Fibroblast of skin of scalp (primary cell): ENCODE results near the gene PFKL.
"Not testable (repeated sequence)": the region's sequence is repeated elsewhere in the genome, so short reads cannot be mapped to it uniquely, and the experiment has no call there.

Experiments
- DNase-seq: peaks from one replicate; pipeline ENCODE4 v3.0.0-alpha.2; 2013

The PFKL gene

GRCh38 chr21:44347911-44348451 is 48.1 kb downstream of the PFKL start:
- DNase-seq: no peak

GRCh38 chr21:44348861-44349260 is 49.0 kb downstream of the PFKL start:
- DNase-seq: no peak

- no peak for DNase-seq
Observed at GRCh38 chr21:44349416-44349846, 49.6 kb downstream of the PFKL start.

GRCh38 chr21:44349847-44350772 is 50.3 kb downstream of the PFKL start:
- no peak for DNase-seq

- DNase-seq: no peak
Observed at GRCh38 chr21:44350773-44351481, 51.1 kb downstream of the PFKL start.

GRCh38 chr21:44351535-44352252 is 51.8 kb downstream of the PFKL start:
- DNase-seq: no peak

GRCh38 chr21:44352253-44352860 is 52.5 kb downstream of the PFKL start:
- no peak for DNase-seq

- DNase-seq: no peak
Observed at GRCh38 chr21:44353191-44353970, 53.5 kb downstream of the PFKL start, which contains the start of gene TRPM2. TSS of gene TRPM2 (plus strand) at chr21:44353621. CDS start at chr21:44353701, 80 bp downstream.

GRCh38 chr21:44354001-44354405 is 54.1 kb downstream of the PFKL start:
- DNase-seq: no peak

- no peak for DNase-seq
Observed at GRCh38 chr21:44354775-44355771, 55.2 kb downstream of the PFKL start.

GRCh38 chr21:44356160-44356559 is 56.3 kb downstream of the PFKL start:
- no peak for DNase-seq

GRCh38 chr21:44356636-44357035 is 56.8 kb downstream of the PFKL start:
- DNase-seq: no peak

- DNase-seq: no peak
Observed at GRCh38 chr21:44357064-44357837, 57.4 kb downstream of the PFKL start.

- no peak for DNase-seq
Observed at GRCh38 chr21:44359396-44359795, 59.5 kb downstream of the PFKL start.

- no peak for DNase-seq
Observed at GRCh38 chr21:44360159-44360558, 60.3 kb downstream of the PFKL start.

GRCh38 chr21:44361903-44362302 is 62.0 kb downstream of the PFKL start:
- DNase-seq: not testable (repeated sequence)

- no peak for DNase-seq
Observed at GRCh38 chr21:44363278-44363677, 63.4 kb downstream of the PFKL start.

GRCh38 chr21:44364151-44365053 is 64.5 kb downstream of the PFKL start:
- no peak for DNase-seq
